GM06990 (cell line): ENCODE data around the gene GABARAP.

Experiments
- DNase-seq: peaks from one replicate; pipeline ENCODE4 v3.0.0-alpha.2; 2011; ENCODE audit not compliant: insufficient read length; ENCODE audit errors: extremely low read depth
- H3K27me3 ChIP-seq: replicated peaks from 2 replicates; pipeline ENCODE4 v1.6.0; 2011; ENCODE audit warnings: low read length; ENCODE audit not compliant: control insufficient read depth, insufficient read depth
- H3K36me3 ChIP-seq: 2 replicates; pipeline ENCODE4 v1.5.1; 2011; ENCODE audit warnings: low read length; ENCODE audit not compliant: control insufficient read depth, insufficient read depth
- H3K4me3 ChIP-seq: replicated peaks from 2 replicates; pipeline ENCODE4 v1.5.1; 2011; ENCODE audit warnings: low read depth, mild to moderate bottlenecking, control low read depth, low read length
- TF ChIP-seq, protein P1 (sequence below): IDR thresholded peaks from 2 replicates; pipeline ENCODE4 v1.5.1; 2011; ENCODE audit warnings: low read length, control low read depth, mild to moderate bottlenecking, inconsistent platforms; ENCODE audit not compliant: insufficient read depth, poor library complexity, severe bottlenecking

The GABARAP gene

DNA sequence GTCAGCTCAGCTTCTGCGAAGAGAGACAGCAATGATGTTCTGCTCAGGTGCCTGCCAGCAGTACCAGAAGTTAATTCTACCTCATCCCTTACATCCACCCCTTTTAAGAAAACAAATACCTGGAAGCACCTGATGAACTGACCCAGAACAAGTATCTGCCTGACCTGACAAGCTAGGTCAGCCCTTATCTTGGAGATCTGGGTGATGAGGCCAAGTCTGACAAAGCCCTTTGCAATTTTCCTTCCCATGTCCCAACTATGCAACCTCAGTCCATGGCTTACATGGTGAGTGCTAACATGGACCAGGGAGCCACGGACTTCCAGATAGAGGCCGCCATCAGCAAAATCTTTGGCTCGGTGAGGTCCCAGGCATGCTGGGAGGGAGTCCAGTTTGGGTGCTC is 18.9 kb downstream of the GABARAP start:
- Histone ChIP-seq H3K36me3 (peaks cover 32% of the 10 kb centered on the region), H3K27me3 (no peaks in the 10 kb centered on the region), H3K4me3 (no peak overlapping the region)
- DNase-seq, result no peak
- TF ChIP-seq, protein P1, sequence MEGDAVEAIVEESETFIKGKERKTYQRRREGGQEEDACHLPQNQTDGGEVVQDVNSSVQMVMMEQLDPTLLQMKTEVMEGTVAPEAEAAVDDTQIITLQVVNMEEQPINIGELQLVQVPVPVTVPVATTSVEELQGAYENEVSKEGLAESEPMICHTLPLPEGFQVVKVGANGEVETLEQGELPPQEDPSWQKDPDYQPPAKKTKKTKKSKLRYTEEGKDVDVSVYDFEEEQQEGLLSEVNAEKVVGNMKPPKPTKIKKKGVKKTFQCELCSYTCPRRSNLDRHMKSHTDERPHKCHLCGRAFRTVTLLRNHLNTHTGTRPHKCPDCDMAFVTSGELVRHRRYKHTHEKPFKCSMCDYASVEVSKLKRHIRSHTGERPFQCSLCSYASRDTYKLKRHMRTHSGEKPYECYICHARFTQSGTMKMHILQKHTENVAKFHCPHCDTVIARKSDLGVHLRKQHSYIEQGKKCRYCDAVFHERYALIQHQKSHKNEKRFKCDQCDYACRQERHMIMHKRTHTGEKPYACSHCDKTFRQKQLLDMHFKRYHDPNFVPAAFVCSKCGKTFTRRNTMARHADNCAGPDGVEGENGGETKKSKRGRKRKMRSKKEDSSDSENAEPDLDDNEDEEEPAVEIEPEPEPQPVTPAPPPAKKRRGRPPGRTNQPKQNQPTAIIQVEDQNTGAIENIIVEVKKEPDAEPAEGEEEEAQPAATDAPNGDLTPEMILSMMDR, result no peak

DNA sequence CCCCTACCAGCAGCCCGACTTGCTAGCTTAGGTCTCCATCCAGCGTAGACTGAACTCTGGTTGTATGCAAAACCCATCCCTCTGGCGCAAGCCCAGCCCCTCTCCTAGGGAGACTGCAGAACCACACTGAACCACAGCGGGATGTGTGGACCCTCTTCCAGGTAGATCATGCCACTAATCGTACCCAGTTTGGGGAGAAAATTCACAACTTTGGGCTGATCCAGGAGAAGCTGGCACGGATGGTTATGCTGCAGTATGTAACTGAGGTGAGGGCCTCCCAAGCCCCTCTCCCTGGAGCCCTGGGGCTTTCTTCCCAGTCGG is 19.3 kb downstream of the GABARAP start:
- no peak for DNase-seq
- Histone ChIP-seq H3K36me3 (peaks cover 32% of the 10 kb centered on the region), H3K4me3 (no peak overlapping the region), H3K27me3 (no peaks in the 10 kb centered on the region)
- TF ChIP-seq, protein P1, result no peak

GRCh38 chr17:7222093-7222971 is 19.9 kb downstream of the GABARAP start:
- DNase-seq, result no peak
- Histone ChIP-seq H3K36me3 (peaks cover 28% of the 10 kb centered on the region), H3K4me3 (no peak overlapping the region), H3K27me3 (no peaks in the 10 kb centered on the region)
- TF ChIP-seq, protein P1, result no peak

DNA sequence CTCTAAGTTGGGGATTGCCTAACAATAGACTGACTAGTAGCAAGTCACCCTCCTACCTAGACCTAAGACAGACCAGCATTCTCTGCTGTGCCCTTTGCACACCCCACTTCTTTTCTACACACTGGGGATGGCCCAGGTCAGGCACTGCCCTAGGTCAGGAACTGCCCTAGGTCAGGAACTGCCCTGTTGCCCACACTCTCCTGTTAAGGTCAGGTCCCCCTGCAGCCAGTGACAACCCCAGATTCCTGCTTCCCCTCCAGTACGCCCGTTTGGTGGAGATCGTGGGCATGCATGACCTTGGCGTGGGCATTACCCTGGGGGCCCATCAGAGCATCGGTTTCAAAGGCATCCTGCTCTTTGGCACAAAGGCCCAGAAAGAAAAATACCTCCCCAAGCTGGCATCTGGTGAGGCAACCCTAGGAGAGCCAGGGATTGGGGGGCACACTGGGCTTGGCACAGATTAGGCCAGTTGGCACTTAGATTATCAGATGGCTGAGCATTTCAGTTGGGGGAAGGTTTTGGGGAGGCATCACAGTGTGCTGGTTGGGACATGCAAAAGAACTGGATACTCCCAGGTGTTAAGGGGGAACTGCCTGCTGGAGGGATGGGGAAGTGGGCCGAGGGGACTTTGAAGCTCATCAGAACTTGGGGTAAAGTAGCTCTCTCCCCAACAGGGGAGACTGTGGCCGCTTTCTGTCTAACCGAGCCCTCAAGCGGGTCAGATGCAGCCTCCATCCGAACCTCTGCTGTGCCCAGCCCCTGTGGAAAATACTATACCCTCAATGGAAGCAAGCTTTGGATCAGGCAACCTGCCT is 20.8 kb downstream of the GABARAP start:
- TF ChIP-seq, protein P1, result no peak
- DNase-seq, result no peak
- H3K4me3 ChIP-seq, result no peak overlapping the region
- H3K27me3 ChIP-seq, result no peaks in the 10 kb centered on the region
- H3K36me3 ChIP-seq, result peaks cover 21% of the 10 kb centered on the region

- Histone ChIP-seq H3K36me3 (peaks cover 19% of the 10 kb centered on the region), H3K27me3 (no peaks in the 10 kb centered on the region), H3K4me3 (peak overlapping the region; percentile 81)
- TF ChIP-seq, protein P1, result peak; percentile 68
- DNase-seq, result peak; percentile 47
Measured at GRCh38 chr17:7220593-7221277, 21.5 kb downstream of the GABARAP start.
